NCI-H1105 (cell line): ENCODE data around the gene HOOK1.

ENCODE experiments used
- DNase-seq: peaks from one replicate; lab custom pipeline; 2025; lab: John Stamatoyannopoulos, UW

Gene HOOK1

DNA sequence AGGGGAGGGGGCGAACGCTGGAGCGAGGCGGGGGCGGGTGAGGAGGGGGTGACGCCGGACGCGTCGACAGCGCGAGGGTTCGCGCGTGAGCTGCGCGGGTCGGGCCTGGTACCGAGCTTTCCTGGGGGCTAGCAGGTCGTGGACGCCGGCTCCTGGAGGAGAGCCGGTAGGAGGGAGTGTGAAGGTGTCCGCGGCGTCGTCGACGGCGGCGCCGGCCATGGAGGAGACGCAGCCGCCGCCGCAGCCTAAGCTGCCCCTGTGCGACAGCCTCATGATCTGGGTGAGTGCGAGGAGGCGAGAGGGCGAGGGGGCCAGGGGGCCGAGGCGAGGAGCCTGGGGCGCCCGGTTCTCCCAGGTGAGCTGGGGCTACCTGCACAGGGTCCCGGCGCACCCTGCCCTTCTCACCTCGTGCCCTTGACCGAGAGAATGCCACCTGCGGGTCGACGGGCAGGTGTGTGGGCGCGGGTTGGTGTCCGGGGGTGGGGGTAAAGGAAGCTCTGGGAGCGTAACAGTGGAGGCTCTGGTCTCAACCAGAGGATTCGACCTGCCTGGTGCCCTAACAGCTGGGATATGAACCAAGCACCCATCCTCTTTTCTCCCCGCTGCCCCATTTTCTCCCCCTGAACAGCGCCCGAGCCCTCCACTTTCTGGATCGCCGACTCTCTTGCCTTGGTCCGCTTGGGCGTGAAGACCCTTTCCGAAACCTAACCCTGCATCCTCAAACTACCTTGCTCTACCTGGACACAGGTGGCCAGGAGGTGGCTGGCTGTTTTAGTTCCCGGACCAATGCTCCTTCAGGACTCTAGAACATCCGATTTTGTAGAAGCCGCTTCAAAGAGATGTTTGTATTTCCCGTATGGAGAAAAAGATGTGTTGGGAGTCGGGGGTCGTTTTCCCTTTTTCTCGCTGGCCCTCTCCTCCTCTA, at the start of gene HOOK1:
TSS of gene HOOK1 (plus strand) at position 49 of the 925 bp plus-strand sequence. CDS start at position 218, 169 bp downstream.
- DNase-seq: no peak

DNA sequence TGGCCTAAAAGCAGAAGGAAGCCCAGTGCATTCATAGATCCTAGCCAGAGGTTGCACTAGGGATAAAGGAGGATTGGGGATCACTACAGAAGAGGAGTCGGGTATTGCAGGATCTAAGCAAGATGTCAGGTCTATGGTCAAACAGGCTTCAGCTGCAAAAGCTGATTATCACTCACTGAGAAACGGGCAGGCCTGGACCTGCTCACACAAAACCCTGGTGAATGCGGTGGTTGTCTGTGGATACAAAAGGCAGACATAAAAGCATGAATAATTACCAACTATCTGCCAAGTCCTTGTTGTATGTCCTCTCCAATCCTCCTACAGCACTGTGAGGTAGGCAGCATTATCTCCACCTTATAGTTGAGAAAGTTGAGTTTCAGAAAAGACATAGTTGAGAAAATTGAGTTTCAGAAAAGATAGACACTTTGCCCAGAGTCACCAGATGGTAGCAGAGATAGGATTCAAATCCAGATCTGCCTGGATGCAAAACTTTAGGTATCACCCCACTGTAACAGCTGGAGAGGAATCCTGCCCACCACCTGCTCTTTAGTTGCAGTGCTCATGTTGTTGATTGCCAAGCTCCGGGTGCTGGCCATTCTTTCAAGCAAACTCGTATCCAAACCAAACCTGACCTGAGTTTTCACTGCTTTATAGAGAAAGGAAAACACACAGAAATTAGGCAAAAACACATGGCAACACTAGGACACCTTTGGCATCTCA, 49.6 kb upstream of the HOOK1 start:
- peak; percentile 78 for DNase-seq

DNA sequence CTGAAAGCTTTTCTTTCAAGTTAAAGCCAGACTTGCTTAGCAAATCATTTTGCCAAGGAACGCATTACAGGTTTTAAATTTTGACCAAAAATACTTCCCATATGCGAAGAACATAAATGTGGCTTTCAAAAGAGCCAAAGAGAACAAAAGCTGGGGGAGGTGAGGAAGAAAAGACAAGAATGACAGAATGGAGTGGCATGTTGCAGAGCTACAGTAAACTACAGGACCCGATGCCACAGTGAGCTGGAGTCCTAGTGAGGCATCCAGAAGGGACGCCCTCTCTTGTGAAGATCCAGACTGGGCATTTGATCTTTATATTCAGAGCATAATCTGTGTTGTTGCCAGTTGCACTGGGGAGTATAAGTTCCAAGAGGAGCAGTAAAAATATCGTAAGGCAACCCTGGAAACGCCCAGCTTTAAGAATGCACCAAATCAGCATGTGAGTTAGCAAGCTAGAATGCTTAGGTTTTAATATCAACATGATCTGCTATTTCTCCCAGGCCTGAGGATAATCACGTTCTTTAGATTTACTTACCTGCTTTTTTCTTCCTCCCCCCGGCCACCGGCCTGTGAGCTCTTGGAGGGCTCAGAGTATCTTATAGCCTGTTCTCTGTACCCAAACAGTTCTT, 48.4 kb upstream of the HOOK1 start:
- DNase-seq: no peak

DNA sequence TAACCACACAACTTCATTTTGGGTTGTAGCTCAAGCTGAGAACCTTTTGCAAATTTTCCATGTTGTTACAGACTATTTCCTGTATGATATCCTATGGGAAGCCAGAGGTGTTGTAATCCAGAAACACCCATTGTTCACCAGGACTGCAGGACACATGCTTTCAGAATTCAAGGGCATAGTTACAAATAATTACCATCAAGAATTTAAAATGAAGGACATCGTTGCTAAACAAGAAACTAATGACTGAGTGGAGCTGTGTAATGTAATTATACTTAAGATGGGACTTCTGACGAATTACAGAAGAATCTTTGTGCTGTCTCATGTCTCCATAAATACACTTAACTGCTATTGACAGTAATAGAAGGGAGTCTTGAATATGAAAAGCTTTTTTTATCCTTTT, 47.6 kb upstream of the HOOK1 start:
- no peak for DNase-seq

DNA sequence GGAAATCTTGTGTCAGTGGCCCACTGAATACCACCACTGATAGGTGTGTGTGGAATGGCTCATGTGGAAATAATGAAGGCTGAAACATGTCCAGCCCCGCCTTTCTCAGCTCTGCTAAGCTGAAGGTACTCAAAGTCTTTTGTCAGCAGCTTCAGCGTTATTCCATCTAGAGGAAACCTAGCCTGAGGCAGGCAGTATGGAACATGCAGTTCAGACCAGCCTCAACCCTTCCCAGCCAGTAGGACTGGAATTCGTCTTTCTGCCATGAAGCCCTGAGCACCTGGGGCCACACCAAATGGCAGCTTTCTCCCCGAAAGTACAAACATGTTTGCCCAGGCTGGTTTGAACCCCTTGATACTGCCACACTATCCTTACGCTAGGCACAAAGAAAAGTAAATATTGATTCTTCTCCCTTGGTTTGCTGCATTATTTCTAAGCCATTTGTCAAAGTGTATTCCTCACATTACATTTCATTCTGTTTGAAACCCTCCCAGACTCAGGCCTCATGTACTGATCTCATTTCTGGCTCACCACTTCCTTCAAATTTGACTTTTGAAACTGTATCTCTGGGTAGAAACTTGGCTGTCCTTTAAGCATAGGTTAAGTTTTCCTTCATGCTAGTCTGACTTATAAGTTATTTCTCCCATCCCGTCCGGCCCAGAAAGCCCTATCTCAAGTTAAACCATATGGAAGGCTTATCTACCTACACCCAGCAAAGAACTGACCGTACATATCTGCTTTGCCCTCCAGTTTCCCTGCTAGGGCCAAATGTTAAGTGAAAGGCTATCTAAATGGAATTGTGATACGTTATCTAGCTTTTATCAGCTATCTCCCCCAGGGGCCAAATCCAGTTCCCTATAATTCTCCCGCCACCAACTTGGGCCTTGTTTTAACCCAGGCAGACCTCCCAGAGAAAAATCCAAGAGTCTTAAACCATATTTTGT, 45.7 kb upstream of the HOOK1 start:
- DNase-seq: no peak

GRCh38 chr1:59769736-59770095, 45.0 kb upstream of the HOOK1 start:
- no peak for DNase-seq

DNA sequence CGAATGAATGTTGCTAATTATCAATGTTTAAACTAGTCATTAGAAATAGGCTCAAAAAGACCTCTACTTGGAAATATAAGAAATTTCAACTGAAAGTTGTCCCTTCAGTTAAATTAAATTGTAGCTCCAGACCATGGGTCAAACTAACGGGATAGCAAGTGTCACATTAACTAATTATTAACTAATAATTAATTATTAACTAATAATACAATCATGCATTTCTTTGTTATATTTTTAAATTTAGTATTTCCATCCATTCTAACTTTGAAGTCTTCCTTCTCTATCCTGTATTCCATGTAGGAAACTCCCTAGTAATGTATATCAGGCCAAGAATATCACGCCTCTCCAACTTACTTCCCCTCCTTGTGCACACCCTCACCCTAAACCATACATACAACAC, 43.4 kb upstream of the HOOK1 start:
- no peak for DNase-seq

DNA sequence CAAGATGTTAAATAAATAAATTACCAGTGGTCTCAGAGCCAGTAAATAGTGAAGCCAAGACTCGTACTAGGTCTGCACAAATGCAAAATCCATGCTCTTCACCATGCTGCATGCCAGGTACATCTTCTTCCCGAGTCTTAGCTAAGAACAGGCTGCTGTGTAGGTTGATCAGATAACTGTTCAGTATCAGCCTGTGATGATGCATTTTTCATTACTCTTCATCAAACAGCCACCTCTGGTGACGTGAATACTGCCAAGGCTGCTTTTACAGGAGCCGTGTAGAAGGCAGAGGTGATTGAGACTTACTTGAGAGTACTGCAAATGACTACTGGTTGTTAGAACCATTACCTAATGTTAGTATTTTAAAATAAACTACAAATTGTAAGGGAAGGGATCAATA, 39.3 kb upstream of the HOOK1 start:
- DNase-seq: no peak

DNA sequence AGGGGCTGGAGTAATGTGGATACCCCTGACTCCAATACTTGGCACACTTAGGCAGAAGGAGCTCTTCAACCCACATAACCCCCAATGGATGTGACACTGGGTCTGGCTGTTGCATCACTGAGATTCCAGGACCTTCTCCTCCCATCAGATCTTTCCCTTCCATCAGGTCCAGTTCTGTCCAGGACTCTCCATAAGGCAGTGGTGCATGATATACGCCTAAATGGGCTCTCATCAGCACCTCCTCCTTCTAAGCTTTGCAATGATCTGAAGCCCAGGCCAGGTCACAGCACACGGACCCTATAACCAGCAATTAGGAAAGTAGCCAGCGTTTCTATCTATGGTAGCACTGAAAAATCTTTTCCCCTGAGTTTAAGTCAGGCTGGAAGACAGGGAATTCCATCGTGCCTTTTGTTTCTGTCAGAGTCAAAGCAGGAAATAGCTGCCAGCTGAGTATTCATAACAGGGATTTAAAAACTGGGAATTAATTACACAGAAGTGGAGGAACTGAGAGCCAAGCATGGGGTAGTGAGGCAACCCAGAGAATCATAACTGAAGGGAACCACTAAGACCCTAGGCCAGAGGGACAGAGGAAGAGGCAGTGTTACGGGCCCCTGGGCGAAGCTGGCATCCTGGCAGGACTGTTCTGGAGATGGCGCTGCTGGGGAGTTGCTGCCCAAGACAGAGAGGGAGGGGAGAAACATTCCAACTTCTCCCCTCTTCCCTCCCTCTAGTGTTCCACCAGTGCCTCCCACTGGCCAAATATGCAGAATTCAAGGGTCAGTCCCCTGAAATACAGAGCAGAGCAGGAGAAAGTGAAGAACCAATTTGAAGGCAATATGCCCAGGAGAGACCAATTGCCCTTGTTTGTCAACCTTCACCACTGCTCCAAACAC, 37.5 kb upstream of the HOOK1 start:
- DNase-seq: no peak

- DNase-seq: no peak
Measured at GRCh38 chr1:59779949-59780348, 34.8 kb upstream of the HOOK1 start.

- no peak for DNase-seq
Measured at GRCh38 chr1:59788825-59789224, 25.9 kb upstream of the HOOK1 start.

DNA sequence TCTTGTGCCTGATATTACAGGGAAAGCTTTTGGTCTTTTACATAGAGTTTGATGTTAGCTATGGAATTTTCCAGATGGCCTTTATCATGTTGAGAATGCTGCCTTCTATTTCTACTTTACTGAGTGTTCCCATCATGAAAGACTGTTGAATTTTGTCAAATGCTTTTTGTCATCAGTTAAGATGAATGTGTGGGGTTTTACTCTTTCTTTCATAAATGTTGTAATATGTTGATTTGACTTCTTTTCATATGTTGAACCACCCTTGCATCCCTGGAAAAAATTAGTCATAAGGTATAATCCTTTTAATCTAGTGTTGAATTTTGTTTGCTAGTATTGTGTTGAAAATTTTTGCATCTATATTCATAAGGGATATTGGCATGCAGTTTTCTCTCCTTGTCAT, 16.1 kb upstream of the HOOK1 start:
- no peak for DNase-seq

DNA sequence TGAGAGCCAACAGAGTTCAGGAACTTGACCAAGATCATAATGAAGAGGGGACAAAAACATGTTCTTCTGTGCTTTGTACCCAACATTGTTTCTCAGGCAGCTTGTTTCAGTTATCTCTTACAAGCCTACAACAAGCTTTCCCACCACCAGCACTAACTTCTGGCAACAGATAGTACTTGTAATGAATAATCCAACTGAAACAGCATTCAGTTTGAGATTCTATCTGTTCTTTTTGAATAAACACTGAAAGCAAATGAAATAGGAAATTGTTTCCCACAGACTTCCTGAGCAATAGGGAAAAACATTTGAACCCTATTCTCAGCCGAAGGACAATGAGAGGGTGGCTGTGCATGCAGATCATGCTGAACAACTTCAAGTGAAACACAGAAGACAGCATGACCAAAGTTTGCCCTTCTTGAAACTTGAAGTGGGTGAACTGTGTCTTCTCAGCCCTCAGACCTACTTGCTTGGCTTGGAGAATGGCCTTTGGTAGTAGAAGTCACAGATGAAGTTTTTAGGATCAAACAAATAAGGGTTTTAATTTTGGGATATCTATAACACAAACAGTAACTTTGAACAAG, 11.2 kb upstream of the HOOK1 start:
- no peak for DNase-seq

GRCh38 chr1:59804301-59804700, 10.4 kb upstream of the HOOK1 start:
- no peak for DNase-seq

DNA sequence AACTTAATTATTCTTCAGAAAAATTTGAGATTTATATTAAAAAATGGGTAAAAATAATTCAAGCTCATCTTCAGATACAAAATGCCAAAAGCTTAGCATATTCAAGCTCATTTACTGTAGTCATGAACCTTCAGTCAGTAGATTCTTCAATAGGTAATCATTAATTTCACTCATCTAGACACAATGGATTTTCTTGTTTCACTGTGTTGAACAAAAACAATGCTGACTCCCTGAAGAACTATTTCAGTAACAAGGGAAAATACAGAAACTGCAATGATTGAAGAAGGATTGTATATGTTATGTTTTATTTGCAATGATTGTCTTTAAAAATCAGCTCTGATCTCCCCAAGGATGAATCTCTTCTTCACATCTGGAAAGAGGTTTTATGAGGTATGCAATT, 9.2 kb upstream of the HOOK1 start:
- no peak for DNase-seq

- peak; percentile 88 for DNase-seq
Measured at GRCh38 chr1:59814180-59814900, 409 bp upstream of the HOOK1 start.

DNA sequence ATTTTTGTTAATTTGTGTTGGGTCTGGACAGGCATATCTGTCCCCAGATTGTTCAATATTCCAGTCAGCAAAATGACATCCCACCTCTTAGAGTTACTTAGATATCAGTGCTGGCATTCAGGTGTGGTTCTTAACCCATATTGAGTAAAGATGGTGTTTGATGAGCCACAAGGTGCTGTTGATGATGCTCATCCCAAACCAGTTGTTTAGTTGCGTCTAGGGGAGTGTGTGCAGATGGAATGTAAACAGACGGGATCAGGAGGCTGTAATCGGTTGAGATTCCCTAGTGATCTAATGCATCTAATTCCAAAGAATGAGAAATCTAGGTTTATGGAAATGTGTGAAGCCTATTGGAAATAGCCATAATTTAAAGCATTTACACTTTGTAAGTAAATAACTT, 1.1 kb downstream of the HOOK1 start:
- DNase-seq: no peak

DNA sequence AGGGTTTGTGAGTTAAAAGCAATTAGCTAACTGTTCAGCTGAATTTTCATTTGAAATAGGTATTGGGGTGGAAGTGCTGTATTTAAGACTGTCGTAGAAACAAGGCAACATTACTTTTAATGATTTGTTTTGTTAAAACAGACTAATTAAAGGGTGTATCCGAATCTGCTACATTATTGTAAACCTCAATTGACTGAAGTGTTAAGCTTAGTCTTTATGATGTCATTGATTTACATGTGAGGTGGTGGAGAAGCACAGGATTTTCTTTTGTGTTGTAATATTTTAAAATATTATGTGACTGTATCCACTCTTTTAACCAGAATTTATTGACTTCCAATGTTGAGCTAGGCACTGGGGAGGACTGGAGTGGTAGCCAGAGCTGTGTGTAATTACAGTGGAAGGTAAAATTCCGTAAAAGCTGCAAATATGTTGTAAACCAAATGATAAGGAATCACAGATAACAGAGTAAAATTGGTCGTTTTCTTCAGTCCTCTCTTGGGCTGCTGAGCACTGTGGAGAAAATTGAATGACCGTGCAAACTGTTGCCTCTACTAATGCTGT, 1.6 kb downstream of the HOOK1 start:
- DNase-seq: no peak
